Measurements from ENCODE around the gene TMTC1. TPM values are rescaled to one million over a fixed set of nuclear protein-coding genes. Genes with fewer than 3 reads are reported as not detected.

TMTC1 gene
- total RNA-seq, 1 experiment from 2014 or later: not detected

DNA sequence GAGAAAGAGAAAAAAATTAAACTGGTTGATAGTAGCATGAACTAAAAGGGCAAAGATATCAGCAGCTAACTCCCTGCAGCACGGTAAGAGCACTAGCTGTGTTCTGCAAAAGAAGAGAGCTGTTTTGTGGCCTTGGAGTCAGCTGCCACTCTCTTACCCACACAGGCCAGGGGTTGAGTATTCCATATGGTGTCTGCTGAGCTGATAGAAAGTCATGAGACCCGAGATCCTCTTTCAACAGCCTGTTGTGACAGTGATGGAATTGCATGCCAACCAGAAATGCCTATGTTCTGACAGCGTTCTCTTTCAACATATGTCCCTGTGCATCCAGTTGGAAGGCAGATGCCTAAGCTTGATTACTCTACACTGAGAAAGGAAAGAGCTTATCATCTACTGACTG is 39.9 kb downstream of the TMTC1 start:
- Mint-ChIP-seq H3K9me3 (ENCODE audit: unreplicated experiment) (no peaks in the 10 kb centered on the region), H3K36me3 (ENCODE audit: insufficient read depth, unreplicated experiment) (no peaks in the 10 kb centered on the region), H3K4me3 (ENCODE audit: unreplicated experiment) (no peak overlapping the region), H3K27me3 (ENCODE audit: insufficient read depth, unreplicated experiment) (peaks cover 6% of the 10 kb centered on the region), H3K27ac (ENCODE audit: unreplicated experiment) (no peak overlapping the region), H3K4me1 (ENCODE audit: low read depth, unreplicated experiment) (no peaks in the 10 kb centered on the region)
- H3K4me1 ChIP-seq: no peaks in the 10 kb centered on the region
- intact Hi-C loops (cut with micrococcal nuclease; ENCODE audit: unreplicated experiment): no loop called here
- no TSS peak for BruUV-seq (replicated peaks)
- H3K27me3 ChIP-seq (replicated peaks; ENCODE audit: control insufficient read depth, insufficient read depth, low read length): no peaks in the 10 kb centered on the region
- no peak overlapping the region for H3K4me3 ChIP-seq (ENCODE audit: low read depth, low read length)
- ChIA-PET CTCF (no interaction called here), POLR2A (no interaction called here)
- TF ChIP-seq, protein P1, sequence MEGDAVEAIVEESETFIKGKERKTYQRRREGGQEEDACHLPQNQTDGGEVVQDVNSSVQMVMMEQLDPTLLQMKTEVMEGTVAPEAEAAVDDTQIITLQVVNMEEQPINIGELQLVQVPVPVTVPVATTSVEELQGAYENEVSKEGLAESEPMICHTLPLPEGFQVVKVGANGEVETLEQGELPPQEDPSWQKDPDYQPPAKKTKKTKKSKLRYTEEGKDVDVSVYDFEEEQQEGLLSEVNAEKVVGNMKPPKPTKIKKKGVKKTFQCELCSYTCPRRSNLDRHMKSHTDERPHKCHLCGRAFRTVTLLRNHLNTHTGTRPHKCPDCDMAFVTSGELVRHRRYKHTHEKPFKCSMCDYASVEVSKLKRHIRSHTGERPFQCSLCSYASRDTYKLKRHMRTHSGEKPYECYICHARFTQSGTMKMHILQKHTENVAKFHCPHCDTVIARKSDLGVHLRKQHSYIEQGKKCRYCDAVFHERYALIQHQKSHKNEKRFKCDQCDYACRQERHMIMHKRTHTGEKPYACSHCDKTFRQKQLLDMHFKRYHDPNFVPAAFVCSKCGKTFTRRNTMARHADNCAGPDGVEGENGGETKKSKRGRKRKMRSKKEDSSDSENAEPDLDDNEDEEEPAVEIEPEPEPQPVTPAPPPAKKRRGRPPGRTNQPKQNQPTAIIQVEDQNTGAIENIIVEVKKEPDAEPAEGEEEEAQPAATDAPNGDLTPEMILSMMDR (IDR thresholded peaks at IDR 0.05; ENCODE audit: insufficient read depth in 1 of 2, low read depth in 1 of 2, low read length in 1 of 2, severe bottlenecking in 1 of 2, unreplicated experiment in 1 of 2): no peak
- DNase-seq: no peak
- H3K36me3 ChIP-seq (ENCODE audit: control insufficient read depth, insufficient read depth, low read length): no peaks in the 10 kb centered on the region
- H3K9me3 ChIP-seq: no peaks in the 10 kb centered on the region

GRCh38 chr12:29743077-29743476 is 40.7 kb downstream of the TMTC1 start:
- Mint-ChIP-seq H3K4me1 (ENCODE audit: low read depth, unreplicated experiment) (no peaks in the 10 kb centered on the region), H3K27me3 (ENCODE audit: insufficient read depth, unreplicated experiment) (peaks cover 6% of the 10 kb centered on the region), H3K9me3 (ENCODE audit: unreplicated experiment) (no peaks in the 10 kb centered on the region), H3K27ac (ENCODE audit: unreplicated experiment) (no peak overlapping the region), H3K4me3 (ENCODE audit: unreplicated experiment) (no peak overlapping the region), H3K36me3 (ENCODE audit: insufficient read depth, unreplicated experiment) (no peaks in the 10 kb centered on the region)
- ChIA-PET CTCF (no interaction called here), POLR2A (no interaction called here)
- Histone ChIP-seq H3K27me3 (replicated peaks; ENCODE audit: control insufficient read depth, insufficient read depth, low read length) (no peaks in the 10 kb centered on the region), H3K4me1 (no peaks in the 10 kb centered on the region), H3K4me3 (ENCODE audit: low read depth, low read length) (no peak overlapping the region), H3K9me3 (no peaks in the 10 kb centered on the region), H3K36me3 (ENCODE audit: control insufficient read depth, insufficient read depth, low read length) (no peaks in the 10 kb centered on the region)
- intact Hi-C loops (cut with micrococcal nuclease; ENCODE audit: unreplicated experiment): no loop called here
- TF ChIP-seq, protein P1 (IDR thresholded peaks at IDR 0.05; ENCODE audit: insufficient read depth in 1 of 2, low read depth in 1 of 2, low read length in 1 of 2, severe bottlenecking in 1 of 2, unreplicated experiment in 1 of 2): no peak
- DNase-seq: no peak
- no TSS peak for BruUV-seq (replicated peaks)

- no peak overlapping the region for H3K4me3 ChIP-seq (ENCODE audit: low read depth, low read length)
- DNase-seq: no peak
- ChIA-PET POLR2A (no interaction called here), CTCF (no interaction called here)
- no peaks in the 10 kb centered on the region for H3K9me3 ChIP-seq
- Mint-ChIP-seq H3K36me3 (ENCODE audit: insufficient read depth, unreplicated experiment) (no peaks in the 10 kb centered on the region), H3K9me3 (ENCODE audit: unreplicated experiment) (no peaks in the 10 kb centered on the region), H3K27ac (ENCODE audit: unreplicated experiment) (no peak overlapping the region), H3K4me3 (ENCODE audit: unreplicated experiment) (no peak overlapping the region), H3K27me3 (ENCODE audit: insufficient read depth, unreplicated experiment) (peaks cover 6% of the 10 kb centered on the region), H3K4me1 (ENCODE audit: low read depth, unreplicated experiment) (no peaks in the 10 kb centered on the region)
- no peaks in the 10 kb centered on the region for H3K36me3 ChIP-seq (ENCODE audit: control insufficient read depth, insufficient read depth, low read length)
- TF ChIP-seq, protein P1 (IDR thresholded peaks at IDR 0.05; ENCODE audit: insufficient read depth in 1 of 2, low read depth in 1 of 2, low read length in 1 of 2, severe bottlenecking in 1 of 2, unreplicated experiment in 1 of 2): no peak
- no peaks in the 10 kb centered on the region for H3K27me3 ChIP-seq (replicated peaks; ENCODE audit: control insufficient read depth, insufficient read depth, low read length)
- no TSS peak for BruUV-seq (replicated peaks)
- H3K4me1 ChIP-seq: no peaks in the 10 kb centered on the region
- intact Hi-C loops (cut with micrococcal nuclease; ENCODE audit: unreplicated experiment): no loop called here
Observed at GRCh38 chr12:29742646-29743045, 41.1 kb downstream of the TMTC1 start.
